GM12891 (cell line): ENCODE measurements around the gene SPATC1L.

Experiments used
- DNase-seq: peaks from one replicate; pipeline ENCODE4 v3.0.0; 2011; ENCODE audit warnings: low spot score; ENCODE audit not compliant: insufficient read length
- FAIRE-seq: peaks from 2 replicates; lab custom pipeline; 2011; peaks lifted over from hg19 to GRCh38; lab: Jason Lieb, UNC
- PAX5 ChIP-seq: IDR thresholded peaks from 2 replicates; pipeline ENCODE4 v1.6.1; 2011; ENCODE audit warnings: low read length, moderate library complexity, mild to moderate bottlenecking; ENCODE audit not compliant: insufficient read depth, severe bottlenecking
- POLR2A ChIP-seq: IDR thresholded peaks from 2 replicates; pipeline ENCODE4 v1.6.1; 2011; ENCODE audit warnings: low read depth, low read length, control low read depth
- POLR2AphosphoS5 ChIP-seq: IDR thresholded peaks from 2 replicates; pipeline ENCODE4 v1.6.1; 2011; ENCODE audit warnings: low read depth, low read length, control low read depth
- POU2F2 ChIP-seq: IDR thresholded peaks from 2 replicates; pipeline ENCODE4 v1.6.1; 2011; ENCODE audit warnings: low read depth, mild to moderate bottlenecking, control low read depth, low read length, moderate library complexity
- SPI1 ChIP-seq: IDR thresholded peaks from 2 replicates; pipeline ENCODE4 v1.6.1; 2011; ENCODE audit warnings: low read depth, low read length, control low read depth
- TAF1 ChIP-seq: IDR thresholded peaks from 2 replicates; pipeline ENCODE4 v1.6.1; 2011; ENCODE audit warnings: low read depth, low read length, control low read depth

SPATC1L gene

GRCh38 chr21:46124926-46125845 lies 59.1 kb downstream of the SPATC1L start:
- DNase-seq (peak; percentile 21), FAIRE-seq (no peak)
- TF ChIP-seq PAX5 = no peak
- TF ChIP-seq SPI1 = no peak
- no peak for TF ChIP-seq POU2F2
- TF ChIP-seq POLR2A = no peak
- TF ChIP-seq TAF1 = no peak
- no peak for TF ChIP-seq POLR2AphosphoS5

- TF ChIP-seq SPI1 (no peak), PAX5 (no peak), POLR2AphosphoS5 (no peak), POLR2A (no peak), TAF1 (no peak), POU2F2 (no peak)
- DNase-seq (peak; percentile 10), FAIRE-seq (no peak)
Measured at GRCh38 chr21:46124083-46124925, 60.0 kb downstream of the SPATC1L start.

- FAIRE-seq = no peak
- TF ChIP-seq POU2F2 = no peak
- TF ChIP-seq SPI1 = no peak
- TF ChIP-seq POLR2AphosphoS5 = no peak
- TF ChIP-seq TAF1 = no peak
- TF ChIP-seq POLR2A = no peak
- TF ChIP-seq PAX5 = no peak
- DNase-seq = peak; percentile 15
Measured at GRCh38 chr21:46122758-46123683, 61.2 kb downstream of the SPATC1L start.

- TF ChIP-seq POLR2A (no peak), POLR2AphosphoS5 (no peak), PAX5 (no peak), TAF1 (no peak)
- DNase-seq = peak; percentile 13
- FAIRE-seq = no peak
Measured at GRCh38 chr21:46122237-46122671, 62.0 kb downstream of the SPATC1L start.

- DNase-seq = peak; percentile 31
- no peak for FAIRE-seq
- no peak for TF ChIP-seq TAF1
Measured at GRCh38 chr21:46121286-46122221, 62.7 kb downstream of the SPATC1L start.

GRCh38 chr21:46120301-46121285 lies 63.7 kb downstream of the SPATC1L start:
- TF ChIP-seq TAF1 (no peak), POU2F2 (no peak), POLR2AphosphoS5 (no peak), POLR2A (no peak), SPI1 (no peak), PAX5 (no peak)
- DNase-seq (peak; percentile 21), FAIRE-seq (no peak)

- DNase-seq (peak; percentile 19), FAIRE-seq (no peak)
- TF ChIP-seq POLR2A (no peak), PAX5 (no peak), POU2F2 (no peak), SPI1 (no peak), TAF1 (no peak), POLR2AphosphoS5 (no peak)
Measured at GRCh38 chr21:46119637-46120271, 64.5 kb downstream of the SPATC1L start.
